ENCODE data around the gene MYOT. TPM values are rescaled to one million over a fixed set of nuclear protein-coding genes. Genes with fewer than 3 reads are reported as not detected.
A peak's percentile ranks its signal among the peaks of the same experiment; 100 is the strongest.

The MYOT gene
- polyA plus RNA-seq (2011; rRNA removed) (not detected in 2 replicates), polyA minus RNA-seq (2011; rRNA and poly(A)+ RNA removed) (not detected in 2 replicates)

- Histone ChIP-seq H3K4me3 (ENCODE audit: low read depth, low read length) (no peak within 1 kb of the TSS), H3K27me3 (ENCODE audit: control insufficient read depth, insufficient read depth, low read length) (no peaks in the 10 kb centered on the region), H3K36me3 (ENCODE audit: control insufficient read depth, insufficient read depth, low read length) (no peaks in the 10 kb centered on the region)
- ChIA-PET POLR2A (no interaction called here), CTCF (no interaction called here)
- TF ChIP-seq CTCF (IDR thresholded peaks at IDR 0.05; ENCODE audit: insufficient read depth, low read depth, low read length) = no peak
- no peak for DNase-seq (ENCODE audit: low read depth)
Measured at GRCh38 chr5:137867664-137868063, at the start of gene MYOT. Gene MYOT (plus strand): TSS chr5:137867860. CDS start chr5:137870652, 2,792 bp downstream.

- ChIA-PET CTCF (interaction anchor here (1.8 kb wide), 1 partner anchor 40 kb away, joined by 5 read pairs; no protein-coding TSS in a partner anchor), POLR2A (no interaction called here)
- Histone ChIP-seq H3K27me3 (ENCODE audit: control insufficient read depth, insufficient read depth, low read length) (peaks cover 2% of the 10 kb centered on the region; the same call in 1 of the 2 replicates), H3K4me3 (ENCODE audit: low read depth, low read length) (no peak overlapping the region), H3K36me3 (ENCODE audit: control insufficient read depth, insufficient read depth, low read length) (no peaks in the 10 kb centered on the region)
- DNase-seq (ENCODE audit: low read depth) = no peak
- TF ChIP-seq CTCF (IDR thresholded peaks at IDR 0.05; ENCODE audit: insufficient read depth, low read depth, low read length) = no peak
Measured at GRCh38 chr5:137819766-137820165, 47.9 kb upstream of the MYOT start.

- Histone ChIP-seq H3K4me3 (ENCODE audit: low read depth, low read length) (no peak overlapping the region), H3K36me3 (ENCODE audit: control insufficient read depth, insufficient read depth, low read length) (no peaks in the 10 kb centered on the region), H3K27me3 (ENCODE audit: control insufficient read depth, insufficient read depth, low read length) (peaks cover 2% of the 10 kb centered on the region; the same call in 1 of the 2 replicates)
- DNase-seq (ENCODE audit: low read depth) = no peak
- ChIA-PET POLR2A (no interaction called here), CTCF (interaction anchor here (1.0 to 1.5 kb wide), 3 partner anchors 12 to 43 kb away, joined by 3 to 5 read pairs (median 4); no protein-coding TSS in a partner anchor)
- TF ChIP-seq CTCF (IDR thresholded peaks at IDR 0.05; ENCODE audit: insufficient read depth, low read depth, low read length) = peak; percentile 57
Measured at GRCh38 chr5:137822158-137822764, 45.4 kb upstream of the MYOT start.

- H3K36me3 ChIP-seq (ENCODE audit: control insufficient read depth, insufficient read depth, low read length) = no peaks in the 10 kb centered on the region
- TF ChIP-seq CTCF (IDR thresholded peaks at IDR 0.05; ENCODE audit: insufficient read depth, low read depth, low read length) = no peak
- POLR2A ChIA-PET = no interaction called here
- H3K4me3 ChIP-seq (ENCODE audit: low read depth, low read length) = no peak overlapping the region
- H3K27me3 ChIP-seq (ENCODE audit: control insufficient read depth, insufficient read depth, low read length) = peaks cover 2% of the 10 kb centered on the region; the same call in 1 of the 2 replicates
- no peak for DNase-seq (ENCODE audit: low read depth)
- CTCF ChIA-PET = interaction anchor here (1.0 to 1.5 kb wide), 3 partner anchors 13 to 44 kb away, joined by 3 to 5 read pairs (median 4); no protein-coding TSS in a partner anchor
Measured at GRCh38 chr5:137822984-137823383, 44.7 kb upstream of the MYOT start.

GRCh38 chr5:137825165-137825564 is 42.5 kb upstream of the MYOT start:
- no peak for TF ChIP-seq CTCF (IDR thresholded peaks at IDR 0.05; ENCODE audit: insufficient read depth, low read depth, low read length)
- no peak for DNase-seq (ENCODE audit: low read depth)
- CTCF ChIA-PET = interaction anchor here (0.6 to 2.5 kb wide), 5 partner anchors 9 to 194 kb away, joined by 3 to 8 read pairs (median 3); no protein-coding TSS in a partner anchor
- no peak overlapping the region for H3K4me3 ChIP-seq (ENCODE audit: low read depth, low read length)
- H3K36me3 ChIP-seq (ENCODE audit: control insufficient read depth, insufficient read depth, low read length) = no peaks in the 10 kb centered on the region
- no peaks in the 10 kb centered on the region for H3K27me3 ChIP-seq (ENCODE audit: control insufficient read depth, insufficient read depth, low read length)
- POLR2A ChIA-PET = interaction anchor here (0.7 kb wide), 1 partner anchor 35 kb away, joined by 3 read pairs; no protein-coding TSS in a partner anchor

Measured in BJ (cell line).